GM20000 (cell line): ENCODE data around the gene RPS6KB2.

Experiments
- DNase-seq: peaks from one replicate; pipeline ENCODE4 v3.0.0; 2012; ENCODE audit warnings: low spot score
- CTCF ChIP-seq: IDR thresholded peaks from 2 replicates; pipeline ENCODE4 v1.5.1; 2012; ENCODE audit warnings: mild to moderate bottlenecking, control low read depth; ENCODE audit errors: extremely low read depth, missing control alignments

The RPS6KB2 gene

GRCh38 chr11:67440229-67441097 is 12.2 kb downstream of the RPS6KB2 start:
- no peak for TF ChIP-seq CTCF
- DNase-seq, result no peak

GRCh38 chr11:67441098-67441563 is 12.8 kb downstream of the RPS6KB2 start:
- no peak for DNase-seq
- no peak for TF ChIP-seq CTCF

DNA sequence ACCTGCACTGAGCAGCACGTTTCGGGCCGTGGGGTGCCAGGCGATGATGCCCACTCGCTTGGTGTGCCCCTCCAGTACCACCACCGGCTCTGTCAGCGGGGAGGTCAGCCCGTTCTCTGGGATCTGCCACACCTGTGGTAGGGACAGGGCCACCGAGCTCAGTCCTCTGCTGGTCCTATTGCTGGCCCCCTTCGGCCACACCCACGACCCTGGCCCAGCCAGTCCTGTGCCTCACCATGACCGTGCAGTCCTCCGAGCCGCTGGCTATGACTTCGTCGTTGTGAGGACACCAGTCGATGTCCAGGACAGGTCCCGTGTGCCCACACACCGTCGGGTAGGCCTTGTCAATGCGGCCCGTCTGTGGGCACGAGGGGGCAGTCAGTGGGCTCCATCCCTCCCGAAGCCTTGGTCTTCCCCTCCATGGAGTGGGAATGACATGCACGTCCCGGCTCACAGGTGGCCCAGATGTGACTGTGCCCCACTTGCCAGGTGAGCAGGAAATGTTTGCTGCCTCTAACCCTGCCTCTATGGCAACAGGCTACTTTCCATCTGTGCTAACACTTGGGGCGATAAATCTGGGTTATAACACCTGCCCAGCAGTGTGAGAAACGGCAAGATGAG is 13.5 kb downstream of the RPS6KB2 start:
- DNase-seq, result no peak
- TF ChIP-seq CTCF, result no peak

GRCh38 chr11:67442504-67443404 is 14.5 kb downstream of the RPS6KB2 start:
- TF ChIP-seq CTCF, result no peak
- no peak for DNase-seq

GRCh38 chr11:67445515-67445914 is 17.2 kb downstream of the RPS6KB2 start:
- no peak for TF ChIP-seq CTCF

DNA sequence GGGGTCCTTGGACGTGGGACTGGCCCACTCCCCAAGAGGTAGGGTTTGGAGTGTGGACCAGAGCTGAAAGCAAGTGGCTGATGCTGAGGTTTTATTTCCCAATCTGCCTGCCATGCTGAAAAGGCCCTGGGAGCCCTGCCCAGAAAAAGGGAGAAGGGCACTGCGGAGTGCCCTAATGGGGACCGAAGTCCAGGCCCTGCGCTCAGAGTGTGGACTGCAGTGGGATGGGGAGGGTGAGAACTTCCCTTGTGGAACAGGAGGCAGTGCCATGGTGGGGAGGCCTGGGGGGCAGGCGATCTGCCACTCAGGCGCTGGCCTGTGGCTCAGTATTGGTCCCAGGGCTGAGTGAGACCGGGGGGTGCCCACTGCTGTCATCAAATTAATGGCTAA is 19.9 kb downstream of the RPS6KB2 start:
- DNase-seq, result no peak
- TF ChIP-seq CTCF, result no peak

More at GRCh38 chr11:67445515-67445914, 17.2 kb downstream of the RPS6KB2 start:
- no peak for DNase-seq
